SH-SY5Y (cell line): ENCODE results near the gene SGF29.

ENCODE experiments used
- GATA2 ChIP-seq: IDR thresholded peaks from 2 replicates; pipeline ENCODE4 v1.6.1; 2011; ENCODE audit warnings: mild to moderate bottlenecking, low read depth, low read length
- GATA3 ChIP-seq: IDR thresholded peaks from 2 replicates; pipeline ENCODE4 v1.6.1; 2011; ENCODE audit warnings: low read depth, mild to moderate bottlenecking, low read length, moderate library complexity

GRCh38 chr16:28558456-28558855 is 4.7 kb downstream of the SGF29 start:
- TF ChIP-seq GATA2 (no peak), GATA3 (no peak)
